NCI-H2227 treated with DMSO at 0.1 percent for 48 hours (cell line): ENCODE results near the gene KCNMA1.

ENCODE experiments used
- DNase-seq: peaks from one replicate; lab custom pipeline; 2025; lab: John Stamatoyannopoulos, UW

KCNMA1 gene

GRCh38 chr10:77506517-77507200, 130.9 kb downstream of the KCNMA1 start:
- no peak for DNase-seq

- no peak for DNase-seq
Observed at GRCh38 chr10:77505431-77506334, 131.9 kb downstream of the KCNMA1 start.

- DNase-seq: no peak
Observed at GRCh38 chr10:77504873-77505257, 132.7 kb downstream of the KCNMA1 start.

GRCh38 chr10:77504196-77504872, 133.3 kb downstream of the KCNMA1 start:
- DNase-seq: no peak

GRCh38 chr10:77501846-77502261, 135.8 kb downstream of the KCNMA1 start:
- no peak for DNase-seq

- DNase-seq: no peak
Observed at GRCh38 chr10:77501152-77501845, 136.3 kb downstream of the KCNMA1 start.

GRCh38 chr10:77500754-77501151, 136.9 kb downstream of the KCNMA1 start:
- DNase-seq: no peak

GRCh38 chr10:77498829-77499228, 138.8 kb downstream of the KCNMA1 start:
- DNase-seq: no peak

- DNase-seq: no peak
Observed at GRCh38 chr10:77498210-77498609, 139.4 kb downstream of the KCNMA1 start.

- no peak for DNase-seq
Observed at GRCh38 chr10:77497748-77498147, 139.9 kb downstream of the KCNMA1 start.

- no peak for DNase-seq
Observed at GRCh38 chr10:77496941-77497420, 140.6 kb downstream of the KCNMA1 start.

- no peak for DNase-seq
Observed at GRCh38 chr10:77494756-77495541, 142.7 kb downstream of the KCNMA1 start.

- DNase-seq: no peak
Observed at GRCh38 chr10:77494327-77494726, 143.3 kb downstream of the KCNMA1 start.

- no peak for DNase-seq
Observed at GRCh38 chr10:77493851-77494261, 143.8 kb downstream of the KCNMA1 start.

- no peak for DNase-seq
Observed at GRCh38 chr10:77493239-77493806, 144.3 kb downstream of the KCNMA1 start.

- DNase-seq: no peak
Observed at GRCh38 chr10:77492368-77492994, 145.1 kb downstream of the KCNMA1 start.

- no peak for DNase-seq
Observed at GRCh38 chr10:77490534-77491314, 146.9 kb downstream of the KCNMA1 start.

- no peak for DNase-seq
Observed at GRCh38 chr10:77486517-77486916, 151.1 kb downstream of the KCNMA1 start.

GRCh38 chr10:77485847-77486246, 151.8 kb downstream of the KCNMA1 start:
- DNase-seq: no peak
